Testis (tissue), 3 donors: ENCODE results near the gene NDUFAF7. TPM values are rescaled to one million over a fixed set of nuclear protein-coding genes. Genes with fewer than 3 reads are reported as not detected.

Experiments used
- DNase-seq: peaks from one replicate; pipeline ENCODE4 v3.0.0-alpha.2; 2019
- H3K27ac ChIP-seq, 2 donors: fragments of 200-600 bp; sonication (generic); one replicate each; pipeline ENCODE4 v1.5.1; 2019
- H3K27me3 ChIP-seq: fragments of 200-600 bp; sonication (generic); one replicate; pipeline ENCODE4 v1.5.1; 2019
- H3K36me3 ChIP-seq: fragments of 200-600 bp; sonication (generic); one replicate; pipeline ENCODE4 v1.5.1; 2017; ENCODE audit warnings: low read depth; ENCODE audit errors: missing control alignments
- H3K4me1 ChIP-seq: fragments of 200-600 bp; sonication (generic); one replicate; pipeline ENCODE4 v1.5.1; 2019
- H3K4me3 ChIP-seq, 2 donors: fragments of 200-600 bp; sonication (generic); one replicate each; pipeline ENCODE4 v1.5.1; 2017 to 2019
- H3K9me3 ChIP-seq: fragments of 200-600 bp; sonication (generic); one replicate; pipeline ENCODE4 v1.5.1; 2017
- POLR2A ChIP-seq: fragments of 450-650 bp; IDR thresholded peaks from one replicate; pipeline ENCODE4 v1.6.1; 2017; ENCODE audit warnings: antibody characterized with exemption, mild to moderate bottlenecking, moderate library complexity
- WGBS, 2 donors: methylation state at CpG; one replicate each; pipeline ENCODE4 v1.1.5; 2018; 5-methylcytosine and 5-hydroxymethylcytosine counted together
- intact Hi-C: fragments of 100-400 bp; cut with DNase I; formaldehyde crosslinking; loops from one replicate; pipeline ENCODE4 v1.15.1; 2023; ENCODE audit warnings: low total_unique reads
- polyA plus RNA-seq: library from polyadenylated mRNA; stranded (reverse); fragments of 350-450 nt; fragmentation: Illumina TruSeq; extraction: RNeasy Lipid Tissue Mini Kit (QIAGEN cat#74804); gene quantifications from one replicate; pipeline ENCODE4 v1.2.3, GENCODE V29; 2014; ENCODE audit warnings: low read depth, low replicate concordance; ENCODE audit not compliant: insufficient read depth
- total RNA-seq, 2 donors: library from RNA; depleted of rRNA; stranded (reverse); fragments of >200 nt; gene quantifications; one replicate each; pipeline ENCODE4 v1.2.3, GENCODE V29; 2016
- TF ChIP-seq, protein P1 (sequence below), 3 experiments: fragments of 450-650 bp in 2 of 3; fragments of 200-600 bp in 1 of 3; sonication (generic) in 1 of 3; IDR thresholded peaks; one replicate each; pipeline ENCODE4 v1.5.1; 2016 to 2019; ENCODE audit warnings: antibody characterized with exemption in 3 of 3, mild to moderate bottlenecking in 2 of 3, moderate library complexity in 1 of 3

Gene NDUFAF7
- total and polyA plus RNA-seq, 3 donors from 2014 or later = 47.2 to 170 (median 60.6) TPM

DNA sequence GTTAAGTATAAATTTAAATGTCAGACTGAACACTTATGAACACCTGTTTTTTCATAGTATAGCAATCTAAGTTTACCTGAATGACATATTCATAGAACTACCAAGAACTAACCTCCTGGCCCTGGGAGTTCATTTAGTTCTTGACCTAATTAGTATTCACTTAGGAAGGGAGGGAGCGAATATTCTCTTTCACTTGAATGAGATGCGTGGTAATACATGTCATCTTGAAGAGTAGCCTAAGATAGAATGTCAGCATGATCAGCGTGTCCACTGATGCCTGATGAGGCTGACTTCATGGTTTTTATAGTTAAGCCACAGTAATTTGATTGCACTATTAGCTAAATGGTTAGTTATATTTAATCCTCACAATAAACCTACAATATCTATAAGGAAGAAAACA lies 13.3 kb downstream of the NDUFAF7 start:
- 93 to 95% methylated on average over 3 of the region's 3 CpGs for WGBS, 2 donors
- no peaks in the 10 kb centered on the region for H3K27me3 ChIP-seq
- no peak overlapping the region for H3K27ac ChIP-seq
- no peak for DNase-seq
- no peaks in the 10 kb centered on the region for H3K36me3 ChIP-seq
- TF ChIP-seq, protein P1, sequence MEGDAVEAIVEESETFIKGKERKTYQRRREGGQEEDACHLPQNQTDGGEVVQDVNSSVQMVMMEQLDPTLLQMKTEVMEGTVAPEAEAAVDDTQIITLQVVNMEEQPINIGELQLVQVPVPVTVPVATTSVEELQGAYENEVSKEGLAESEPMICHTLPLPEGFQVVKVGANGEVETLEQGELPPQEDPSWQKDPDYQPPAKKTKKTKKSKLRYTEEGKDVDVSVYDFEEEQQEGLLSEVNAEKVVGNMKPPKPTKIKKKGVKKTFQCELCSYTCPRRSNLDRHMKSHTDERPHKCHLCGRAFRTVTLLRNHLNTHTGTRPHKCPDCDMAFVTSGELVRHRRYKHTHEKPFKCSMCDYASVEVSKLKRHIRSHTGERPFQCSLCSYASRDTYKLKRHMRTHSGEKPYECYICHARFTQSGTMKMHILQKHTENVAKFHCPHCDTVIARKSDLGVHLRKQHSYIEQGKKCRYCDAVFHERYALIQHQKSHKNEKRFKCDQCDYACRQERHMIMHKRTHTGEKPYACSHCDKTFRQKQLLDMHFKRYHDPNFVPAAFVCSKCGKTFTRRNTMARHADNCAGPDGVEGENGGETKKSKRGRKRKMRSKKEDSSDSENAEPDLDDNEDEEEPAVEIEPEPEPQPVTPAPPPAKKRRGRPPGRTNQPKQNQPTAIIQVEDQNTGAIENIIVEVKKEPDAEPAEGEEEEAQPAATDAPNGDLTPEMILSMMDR (IDR thresholded peaks at IDR 0.05) = no peak
- no peak for TF ChIP-seq POLR2A
- no peak overlapping the region for H3K4me3 ChIP-seq
- H3K4me1 ChIP-seq = no peaks in the 10 kb centered on the region
- intact Hi-C loops = no loop called here
- no peaks in the 10 kb centered on the region for H3K9me3 ChIP-seq

DNA sequence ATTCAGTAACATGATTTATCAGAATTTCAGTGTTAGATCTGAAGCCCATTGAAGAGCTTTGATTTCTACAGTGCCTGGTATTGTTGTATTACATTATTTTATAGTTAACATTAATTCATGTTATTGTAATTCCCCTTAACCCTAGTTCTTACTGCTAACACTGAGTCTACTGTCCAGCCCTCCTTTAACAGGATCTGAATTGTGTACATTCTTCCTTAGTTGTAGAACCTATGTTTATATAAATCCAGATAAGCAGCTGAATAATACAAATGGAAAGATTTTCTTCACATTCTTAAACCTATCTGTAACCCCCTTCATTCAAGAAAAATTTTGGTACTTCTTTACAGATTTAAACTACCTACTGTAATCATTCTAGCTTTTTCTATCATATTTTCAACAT lies 14.7 kb downstream of the NDUFAF7 start:
- no peaks in the 10 kb centered on the region for H3K9me3 ChIP-seq
- no peak overlapping the region for H3K27ac ChIP-seq
- intact Hi-C loops = no loop called here
- no peak for TF ChIP-seq POLR2A
- TF ChIP-seq, protein P1 (IDR thresholded peaks at IDR 0.05) = no peak
- H3K27me3 ChIP-seq = no peaks in the 10 kb centered on the region
- no peak overlapping the region for H3K4me3 ChIP-seq
- H3K4me1 ChIP-seq = no peaks in the 10 kb centered on the region
- DNase-seq = no peak
- no peaks in the 10 kb centered on the region for H3K36me3 ChIP-seq

DNA sequence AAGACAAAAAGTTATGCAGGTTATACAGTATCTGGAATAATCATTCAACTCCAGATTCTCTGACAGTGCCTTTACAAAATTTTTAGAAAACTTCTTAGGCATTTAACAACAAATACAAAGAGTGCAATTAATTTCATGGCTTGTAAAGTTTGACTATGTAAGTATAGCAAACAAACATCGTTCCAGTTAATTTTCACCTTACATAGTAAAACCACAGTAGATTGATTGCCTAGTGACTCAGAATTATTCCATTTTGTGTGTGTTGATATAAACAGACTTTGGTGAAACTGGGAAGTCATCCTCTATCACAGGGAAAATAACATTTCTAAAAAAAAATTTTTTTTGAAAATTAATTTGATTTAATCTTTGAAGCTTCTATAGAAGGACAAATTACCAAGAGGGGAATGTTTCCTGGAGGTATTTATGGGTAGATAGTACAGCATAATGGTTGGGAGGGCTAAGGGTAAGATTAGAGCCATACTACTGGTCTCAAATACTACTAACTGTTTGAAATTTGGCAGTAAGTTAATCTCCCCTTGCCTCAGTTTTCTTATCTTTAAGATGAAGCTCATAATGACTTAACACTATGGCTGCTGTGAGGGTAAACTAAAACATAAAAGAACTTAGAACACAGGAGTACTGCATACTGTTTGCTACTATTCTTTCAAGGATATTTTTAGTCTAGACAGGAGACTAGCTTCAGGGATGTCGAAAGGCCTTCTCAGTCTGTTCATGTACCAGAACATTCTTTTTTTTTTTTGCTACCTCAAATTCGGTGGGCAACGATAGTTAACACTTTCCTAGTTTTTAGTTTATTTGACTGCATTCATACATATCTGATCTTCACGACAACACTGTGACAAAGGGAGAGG lies 19.6 kb downstream of the NDUFAF7 start:
- peak overlapping the region in 1 of 2 donors; percentile 12 for H3K27ac ChIP-seq
- no peak for TF ChIP-seq POLR2A
- TF ChIP-seq, protein P1 (IDR thresholded peaks at IDR 0.05) = no peak

DNA sequence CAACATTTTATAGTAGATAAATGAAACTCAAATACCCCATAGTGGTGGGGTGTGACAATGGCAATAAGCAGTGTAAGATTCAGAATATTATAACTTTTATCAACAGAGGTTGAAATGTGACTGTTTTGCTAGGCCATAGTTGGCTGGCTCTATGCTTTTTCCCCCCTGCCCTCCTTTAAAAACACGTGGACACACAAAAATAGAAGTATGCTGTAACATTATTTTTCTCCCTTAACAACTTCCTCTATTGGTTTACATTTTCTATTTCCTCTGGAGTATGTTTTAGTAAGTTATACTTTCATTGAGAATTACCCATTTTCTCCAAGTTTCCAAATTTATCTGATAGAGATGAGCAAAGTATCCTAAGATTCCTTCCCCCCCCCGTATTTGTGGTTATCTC lies 31.1 kb downstream of the NDUFAF7 start:
- H3K4me3 ChIP-seq = no peak overlapping the region
- H3K27ac ChIP-seq = no peak overlapping the region
- H3K27me3 ChIP-seq = no peaks in the 10 kb centered on the region
- no peak for DNase-seq
- intact Hi-C loops = no loop called here
- no peak for TF ChIP-seq POLR2A
- TF ChIP-seq, protein P1 (IDR thresholded peaks at IDR 0.05) = no peak
- WGBS, 2 donors = 72 to 82% methylated on average over 2 of the region's 2 CpGs
- no peaks in the 10 kb centered on the region for H3K4me1 ChIP-seq
- H3K36me3 ChIP-seq = no peaks in the 10 kb centered on the region
- H3K9me3 ChIP-seq = no peaks in the 10 kb centered on the region

More for the DNA sequence above, 19.6 kb downstream of the NDUFAF7 start:
- no peaks in the 10 kb centered on the region for H3K27me3 ChIP-seq
- no peaks in the 10 kb centered on the region for H3K4me1 ChIP-seq
- WGBS, 2 donors = 51 to 67% methylated on average over 5 of the region's 5 CpGs
- DNase-seq = no peak
- no peaks in the 10 kb centered on the region for H3K9me3 ChIP-seq
- no peak overlapping the region for H3K4me3 ChIP-seq
- intact Hi-C loops = no loop called here
- H3K36me3 ChIP-seq = no peaks in the 10 kb centered on the region

DNA sequence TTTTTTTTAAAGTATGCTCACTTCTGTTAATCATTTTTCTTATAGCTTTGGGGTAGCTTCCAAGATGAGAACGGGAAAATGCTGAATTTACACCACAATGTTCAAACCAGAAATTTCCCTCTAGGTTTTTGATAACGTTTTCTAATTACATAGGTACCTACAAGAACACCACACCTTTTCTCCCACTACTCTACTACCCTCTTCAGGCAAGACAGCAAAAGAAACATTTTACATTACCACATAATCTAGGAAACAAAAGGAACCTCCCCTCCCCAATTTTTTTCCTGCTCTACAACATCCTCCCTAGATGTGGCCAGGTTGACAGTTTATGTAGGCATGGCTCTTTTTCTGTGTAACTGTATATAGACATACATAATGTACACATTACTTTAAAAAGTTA lies 32.4 kb downstream of the NDUFAF7 start:
- H3K36me3 ChIP-seq = no peaks in the 10 kb centered on the region
- no peak overlapping the region for H3K27ac ChIP-seq
- 79 to 83% methylated on average over 2 of the region's 2 CpGs for WGBS, 2 donors
- no peaks in the 10 kb centered on the region for H3K27me3 ChIP-seq
- DNase-seq = no peak
- H3K4me3 ChIP-seq = no peak overlapping the region
- no peaks in the 10 kb centered on the region for H3K9me3 ChIP-seq
- TF ChIP-seq, protein P1 (IDR thresholded peaks at IDR 0.05) = no peak
- no peak for TF ChIP-seq POLR2A
- H3K4me1 ChIP-seq = no peaks in the 10 kb centered on the region
- intact Hi-C loops = no loop called here
